ENCODE measurements around the gene EHMT1. TPM values are rescaled to one million over a fixed set of nuclear protein-coding genes. Genes with fewer than 3 reads are reported as not detected.

EHMT1 gene
- polyA plus RNA-seq (ENCODE audit: insufficient read length): 78.7 TPM
- long read RNA-seq, donor 1, partial matches to known transcripts: 13 of 15 reads
- long read RNA-seq, donor 1, other reads (novel, unspliced or antisense): 0 of 15 reads
- long read RNA-seq, donor 2, partial matches to known transcripts: 0 of 2 reads
- long read RNA-seq, donor 2, other reads (novel, unspliced or antisense): 0 of 2 reads
- long read RNA-seq, donor 3, full-length matches to known transcripts: 2 of 2 reads
- long read RNA-seq, donor 3, partial matches to known transcripts: 0 of 2 reads
- long read RNA-seq, donor 3, other reads (novel, unspliced or antisense): 0 of 2 reads
- long read RNA-seq, donor 4: 0 reads
- long read RNA-seq, donor 5, full-length matches to known transcripts: 3 of 3 reads
- long read RNA-seq, donor 5, partial matches to known transcripts: 0 of 3 reads
- long read RNA-seq, donor 5, other reads (novel, unspliced or antisense): 0 of 3 reads
- long read RNA-seq, donor 6, partial matches to known transcripts: 6 of 6 reads
- long read RNA-seq, donor 6, other reads (novel, unspliced or antisense): 0 of 6 reads
- long read RNA-seq, donor 7, full-length matches to known transcripts: 3 of 8 reads
- long read RNA-seq, donor 7, partial matches to known transcripts: 5 of 8 reads
- long read RNA-seq, donor 7, other reads (novel, unspliced or antisense): 0 of 8 reads
- long read RNA-seq, donor 8, full-length matches to known transcripts: 2 of 2 reads
- long read RNA-seq, donor 8, partial matches to known transcripts: 0 of 2 reads
- long read RNA-seq, donor 8, other reads (novel, unspliced or antisense): 0 of 2 reads

DNA sequence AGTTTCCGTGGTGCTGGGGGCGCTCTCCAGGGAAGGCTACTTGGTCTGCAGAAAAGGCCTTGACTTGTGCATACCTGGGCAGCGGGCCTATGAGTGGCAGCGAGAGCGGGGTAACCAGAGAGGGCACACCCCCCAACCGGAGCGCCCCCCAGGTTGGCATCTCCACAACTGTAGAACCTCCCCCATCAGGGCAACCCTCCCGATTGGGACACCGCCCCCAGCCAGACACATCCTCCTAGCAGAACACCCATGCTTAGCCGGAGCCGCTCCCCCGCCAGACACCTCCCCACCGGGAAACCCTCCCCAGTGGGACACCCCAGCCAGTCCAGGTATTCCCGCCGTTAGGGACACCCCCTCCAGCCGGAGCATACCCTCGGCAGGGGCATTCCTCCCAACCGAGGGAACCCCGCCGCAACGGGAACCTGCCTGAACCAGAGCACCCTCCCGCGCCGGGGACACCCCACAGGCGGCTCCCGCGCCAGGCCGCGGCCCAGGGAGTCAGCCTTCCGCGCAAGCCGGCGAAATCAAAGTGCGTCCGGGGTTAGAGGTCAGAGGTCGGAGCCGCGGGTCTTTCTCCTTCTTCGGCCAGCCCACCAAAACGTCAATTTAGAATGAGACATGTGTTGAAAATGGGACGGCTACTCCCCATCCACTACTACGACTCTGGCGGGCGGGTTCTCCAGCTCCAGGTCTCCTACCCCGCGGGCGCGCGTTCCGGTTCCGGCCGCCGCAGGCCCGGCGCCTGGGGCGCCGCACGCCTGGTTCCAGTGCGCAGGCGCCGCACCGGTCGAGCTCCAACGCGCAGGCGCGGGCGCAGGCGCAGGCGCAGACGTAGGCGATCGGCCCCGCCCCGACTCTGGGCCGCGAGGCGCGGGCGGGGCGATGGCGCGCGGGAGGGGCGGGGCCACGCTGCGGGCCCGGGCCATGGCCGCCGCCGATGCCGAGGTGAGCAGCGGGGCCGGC, at the start of gene EHMT1:
Gene EHMT1 (plus strand): TSS at position 901 of the 963 bp plus-strand sequence. CDS start 24 bp downstream, at position 925.
- DNase-seq: peak; percentile 84

DNA sequence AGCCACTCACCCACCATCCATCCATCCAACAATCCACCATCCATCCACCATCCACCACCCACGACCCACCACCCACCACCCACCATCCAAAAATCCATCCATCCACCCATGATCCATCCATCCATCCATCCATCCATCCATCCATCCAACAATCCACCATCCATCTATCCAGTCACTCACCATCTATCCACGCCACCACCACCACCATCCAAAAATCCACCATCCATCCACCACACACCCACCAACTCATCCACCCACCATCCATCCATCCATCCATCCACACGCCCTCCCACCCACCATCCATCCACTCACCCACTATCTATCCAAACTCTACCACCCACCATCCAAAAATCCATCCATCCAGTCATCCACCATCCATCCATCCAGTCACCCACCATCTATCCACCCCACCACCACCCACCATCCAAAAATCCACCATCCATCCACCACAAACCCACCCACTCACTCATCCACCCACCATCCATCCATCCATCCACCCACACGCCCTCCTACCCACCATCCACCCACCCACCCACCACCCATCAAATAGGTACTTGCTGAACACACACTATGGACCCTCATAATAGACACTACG, 49.1 kb upstream of the EHMT1 start:
- no peak for DNase-seq

DNA sequence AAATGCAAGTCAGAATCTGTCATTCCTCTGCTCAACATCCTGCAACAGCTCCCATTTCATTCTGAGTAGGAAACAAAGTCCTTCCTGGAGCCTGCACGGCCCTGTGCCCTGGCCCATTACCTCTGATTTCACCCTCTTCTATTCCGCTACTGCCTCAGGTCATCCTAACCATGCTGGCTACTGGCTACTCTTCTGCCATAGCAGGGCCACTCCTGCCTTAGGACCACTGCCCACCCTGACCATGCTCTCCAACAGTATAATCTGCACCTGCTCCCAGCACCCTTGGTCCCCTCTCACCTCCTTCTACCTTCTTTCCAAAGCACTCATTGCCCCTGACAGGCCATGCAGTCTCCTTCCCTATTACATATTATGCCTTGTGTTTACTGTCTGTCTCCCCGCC, 48.2 kb upstream of the EHMT1 start:
- no peak for DNase-seq

DNA sequence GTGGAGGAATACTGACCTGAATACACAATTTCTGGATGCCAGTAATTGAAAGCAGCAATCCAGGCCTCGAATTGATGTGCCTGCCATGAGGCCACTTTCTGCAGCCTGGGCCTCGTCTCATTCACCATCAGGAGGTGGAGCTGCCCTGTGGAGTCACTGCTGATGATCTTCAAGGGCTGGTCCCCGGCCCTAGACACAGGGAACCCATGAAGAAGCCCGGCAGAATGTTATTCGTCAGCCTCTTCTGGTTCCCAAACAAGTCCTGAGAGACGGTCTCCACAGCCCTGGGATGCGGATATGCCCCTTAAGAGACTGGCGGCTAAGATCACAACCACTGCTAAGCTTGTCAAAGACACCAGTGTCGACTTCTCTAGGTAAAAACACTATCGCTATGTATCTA, 44.6 kb upstream of the EHMT1 start:
- DNase-seq: no peak

DNA sequence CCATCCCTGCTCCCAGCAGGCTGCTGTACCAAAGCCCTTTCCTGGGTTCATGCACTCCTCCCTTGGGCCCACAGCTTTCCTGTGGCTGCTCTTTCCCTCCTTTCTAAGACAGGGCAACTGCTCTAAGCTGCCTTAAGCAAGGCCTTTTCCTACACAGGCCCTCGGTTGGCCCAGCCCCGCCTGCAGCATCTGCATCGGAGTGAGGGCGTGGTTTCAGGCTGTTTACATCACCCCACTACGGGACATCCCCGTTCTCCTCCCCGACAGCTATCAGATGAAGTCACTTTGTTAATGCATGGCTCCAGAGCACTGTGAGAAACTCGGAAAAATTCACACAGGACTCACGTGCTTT, 43.5 kb upstream of the EHMT1 start:
- DNase-seq: no peak

DNA sequence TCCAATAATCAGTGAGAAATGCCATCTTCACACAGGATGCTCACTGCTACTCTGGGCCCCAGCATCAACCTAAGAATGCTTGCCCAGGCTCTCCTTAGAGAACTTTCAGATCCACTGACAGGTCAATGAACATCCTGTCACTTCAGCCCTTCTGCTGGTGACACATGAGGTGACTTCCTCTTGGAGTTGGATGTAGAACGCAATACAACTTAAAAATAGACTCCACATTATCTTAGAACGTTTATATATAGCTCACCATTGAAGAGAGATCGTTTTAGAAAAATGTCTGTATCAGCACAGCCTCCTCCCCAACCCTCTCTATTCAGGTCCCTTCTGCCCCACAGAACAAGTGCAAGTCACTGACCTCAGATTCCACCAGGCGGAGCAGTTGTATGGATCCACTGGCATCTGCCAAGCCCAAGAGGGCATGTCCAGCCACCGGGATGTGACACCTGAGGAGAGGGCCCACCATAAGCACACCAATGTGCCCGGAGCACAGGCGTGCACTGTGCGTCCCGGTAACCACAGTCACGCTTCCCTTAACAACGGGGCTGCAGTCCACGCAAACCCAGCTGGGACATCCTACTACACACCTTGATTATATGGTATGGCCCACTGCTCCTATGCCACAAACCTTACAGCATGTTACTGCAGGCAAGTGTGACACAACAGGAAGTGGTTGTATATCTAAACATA, 42.9 kb upstream of the EHMT1 start:
- no peak for DNase-seq

DNA sequence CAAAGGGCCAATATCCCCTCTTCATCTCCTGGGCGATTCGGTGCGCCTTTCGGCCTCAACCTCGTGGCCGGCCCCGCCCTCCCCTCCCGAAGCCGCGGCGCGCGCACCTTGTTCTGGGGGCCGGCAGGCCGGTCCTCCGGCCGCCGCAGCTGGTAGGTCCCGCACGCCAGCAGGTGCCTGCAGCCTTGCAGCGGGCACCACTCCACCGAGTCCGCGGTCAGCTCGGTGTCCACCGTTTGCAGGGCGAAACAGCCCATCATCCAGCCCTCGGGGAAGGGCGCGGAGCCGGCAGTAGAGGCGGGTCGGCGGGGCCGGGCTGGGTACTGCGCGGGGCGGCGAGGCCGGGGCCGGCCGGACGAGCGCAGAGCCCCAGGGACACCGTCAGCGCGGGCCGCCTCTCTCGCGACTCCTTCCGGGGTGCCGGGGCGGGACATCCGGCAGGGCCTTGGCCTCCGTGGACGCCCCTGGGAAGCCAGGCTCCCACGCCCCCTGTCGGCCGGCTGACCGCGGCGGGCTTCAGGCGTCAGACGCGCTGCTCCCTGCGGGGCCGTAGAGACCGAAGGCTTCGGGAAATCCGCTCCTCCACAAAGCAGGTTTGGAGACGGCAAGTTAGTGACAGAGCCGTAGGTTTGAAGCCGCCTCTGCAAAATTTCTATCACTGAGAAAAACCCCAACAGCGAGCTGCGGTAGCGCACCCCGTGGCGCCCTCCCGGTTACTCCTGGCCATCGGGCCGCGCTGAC, 40.1 kb upstream of the EHMT1 start, which contains the start of gene DPH7:
Gene DPH7 (minus strand): TSS at position 408 of the 741 bp plus-strand sequence. CDS start 148 bp downstream, at position 260.
- DNase-seq: peak; percentile 92

DNA sequence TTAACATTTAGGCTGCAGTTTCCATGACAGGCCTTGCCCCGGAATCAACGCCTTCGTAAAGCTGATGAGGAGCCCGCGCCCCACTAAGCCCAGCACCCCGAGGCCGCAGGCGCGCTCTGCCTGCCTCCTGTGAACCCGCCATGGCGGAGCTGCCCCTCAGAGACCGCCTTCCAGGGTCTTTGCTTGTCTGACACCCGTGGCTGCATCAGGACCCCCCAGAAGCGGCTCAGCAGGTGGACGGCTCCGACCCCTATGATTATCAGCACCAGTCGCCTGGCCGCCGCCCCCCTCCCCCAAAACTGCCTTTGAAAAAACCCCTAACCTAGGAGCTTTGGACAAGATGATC, 39.6 kb upstream of the EHMT1 start:
- no peak for DNase-seq

DNA sequence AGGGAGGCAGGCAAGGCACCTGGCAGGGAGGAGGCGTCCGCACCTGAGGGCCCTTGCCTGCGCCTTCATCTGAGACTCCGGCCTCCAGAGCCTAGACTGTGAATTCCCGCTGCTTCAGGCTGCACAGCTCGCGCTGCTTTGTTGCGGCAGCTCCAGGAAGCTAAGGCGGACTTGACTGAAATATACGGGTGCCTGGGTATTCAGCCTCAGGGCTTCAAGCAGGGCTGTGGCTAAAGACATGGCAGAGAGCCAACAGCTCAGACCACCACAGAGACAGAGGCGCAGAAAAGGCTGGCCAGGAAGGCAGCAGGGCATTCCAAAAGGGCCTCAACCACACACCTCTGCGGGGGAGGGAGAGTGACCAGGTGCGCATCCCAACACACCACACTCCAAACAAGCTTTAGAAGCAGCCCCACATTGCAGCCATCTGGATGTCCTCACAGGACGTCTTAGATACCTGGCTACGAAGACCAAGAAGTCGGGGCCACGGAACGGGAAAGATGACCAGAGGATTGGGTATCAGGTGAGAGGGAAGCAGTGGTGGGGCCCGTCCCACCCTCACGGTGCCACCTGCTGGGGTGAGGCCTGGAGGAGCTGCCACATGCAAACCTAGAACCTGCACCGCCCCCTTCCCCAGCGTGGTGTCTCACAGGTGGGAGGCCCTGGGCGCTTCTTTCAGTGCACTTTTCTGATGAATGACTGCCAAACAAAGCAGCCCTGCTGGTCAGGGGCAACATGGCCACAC, 38.4 kb upstream of the EHMT1 start:
- no peak for DNase-seq

DNA sequence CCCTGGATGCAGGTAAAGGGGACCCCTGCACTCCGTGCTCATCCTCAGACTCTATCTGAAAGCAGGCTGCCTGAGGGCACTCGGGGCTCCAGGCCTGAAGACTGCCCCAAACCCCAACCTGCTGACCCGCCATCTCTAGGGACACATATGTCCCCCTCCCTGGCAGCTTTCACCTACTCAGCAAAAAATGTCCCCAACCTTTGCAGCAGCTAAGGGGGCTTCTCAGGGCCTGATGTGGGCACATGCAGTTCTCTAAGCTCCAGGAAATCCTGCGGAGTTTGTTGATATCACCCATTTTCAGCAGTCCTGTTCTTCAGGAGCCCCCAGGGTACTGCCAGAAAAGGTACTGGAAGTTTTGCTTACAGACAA, 37.9 kb upstream of the EHMT1 start:
- no peak for DNase-seq

DNA sequence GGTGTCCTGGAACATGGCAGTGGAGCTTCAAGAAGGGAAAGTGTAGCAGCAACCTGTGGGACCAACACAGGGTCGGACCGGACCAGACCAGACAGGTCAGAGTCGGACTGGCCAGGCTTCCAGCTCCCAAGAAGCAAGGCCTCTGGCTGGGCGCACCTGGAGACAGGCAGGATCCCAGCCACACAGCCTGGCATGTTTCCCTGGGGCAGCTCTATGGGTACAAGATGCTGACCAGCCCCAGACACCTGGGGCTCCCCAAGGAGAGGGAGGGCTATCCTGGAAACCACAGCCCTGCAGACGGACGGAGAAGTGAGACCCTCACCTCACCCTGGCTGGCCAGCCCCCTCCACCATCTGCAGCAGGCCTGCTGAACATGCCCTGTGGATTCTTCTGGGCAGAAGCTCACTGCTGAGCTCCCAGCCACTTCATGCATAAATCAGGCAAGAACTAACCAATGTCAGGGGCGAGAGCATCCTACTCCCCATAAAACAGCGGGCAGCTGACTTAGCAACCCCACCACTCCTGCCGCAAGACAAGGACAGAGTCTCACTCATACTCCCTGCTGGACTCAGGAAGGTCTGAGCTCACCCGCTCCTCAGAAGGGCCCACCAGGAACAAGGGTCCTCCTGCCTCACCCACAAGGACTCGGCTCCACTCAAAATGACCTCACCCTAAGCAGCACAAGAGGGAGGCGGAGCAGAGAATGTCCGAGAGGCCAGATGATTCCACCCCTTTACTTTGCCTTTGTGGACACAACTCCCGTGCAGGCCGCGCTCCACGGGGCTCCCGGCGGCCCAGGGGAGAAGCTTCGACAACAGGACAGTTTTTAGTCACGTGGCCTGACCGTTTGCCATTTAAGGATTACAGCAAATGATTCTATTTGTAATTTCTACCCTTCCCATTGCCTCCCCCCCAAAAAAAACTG, 37.2 kb upstream of the EHMT1 start:
- no peak for DNase-seq

DNA sequence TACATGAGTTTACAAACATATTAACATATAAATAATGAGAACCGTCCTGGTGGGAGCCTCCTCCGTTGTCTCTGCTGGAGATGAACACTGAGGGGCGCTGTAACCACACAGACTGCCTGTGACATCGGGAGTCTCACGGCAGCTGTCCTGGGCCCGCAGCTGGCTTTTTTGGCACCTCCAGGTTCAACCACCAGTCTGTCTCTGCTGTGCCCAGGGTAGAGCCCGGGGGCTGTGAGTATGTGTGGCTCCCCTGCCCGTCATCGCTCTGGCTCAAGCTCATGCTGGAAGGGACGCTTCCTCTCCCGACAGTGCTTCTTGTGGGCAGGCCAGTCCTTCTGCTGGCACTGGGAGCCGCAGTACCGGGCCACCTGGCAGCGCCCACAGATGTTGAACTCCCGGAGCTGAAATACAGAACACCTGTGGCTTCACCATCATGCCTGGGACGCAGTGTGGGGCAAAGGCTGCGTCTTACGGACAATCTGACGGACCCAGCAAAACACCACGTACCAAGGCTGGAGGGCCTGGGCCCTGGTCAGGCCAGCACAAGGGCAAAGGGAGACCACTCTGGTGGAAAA, 36.4 kb upstream of the EHMT1 start:
- no peak for DNase-seq

DNA sequence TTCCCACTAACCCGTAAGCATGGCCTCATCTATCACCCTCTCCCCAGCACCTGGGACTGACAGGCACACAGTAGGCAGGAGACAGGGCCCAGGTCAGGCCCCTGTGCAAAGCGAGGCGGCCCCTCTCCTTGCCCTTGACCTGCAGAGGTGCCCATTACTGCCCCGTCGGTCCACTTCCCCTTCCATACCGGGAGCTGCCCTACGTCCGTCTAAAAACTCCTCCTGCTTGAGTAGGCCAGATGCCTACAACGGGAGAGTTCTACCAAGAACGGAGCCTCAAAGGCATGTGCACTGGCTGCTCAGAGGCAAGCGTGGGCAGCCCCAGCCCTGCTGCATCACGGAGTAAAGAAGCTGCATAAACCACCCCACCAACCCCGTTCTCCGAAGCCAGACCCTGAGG, 35.5 kb upstream of the EHMT1 start:
- DNase-seq: no peak

DNA sequence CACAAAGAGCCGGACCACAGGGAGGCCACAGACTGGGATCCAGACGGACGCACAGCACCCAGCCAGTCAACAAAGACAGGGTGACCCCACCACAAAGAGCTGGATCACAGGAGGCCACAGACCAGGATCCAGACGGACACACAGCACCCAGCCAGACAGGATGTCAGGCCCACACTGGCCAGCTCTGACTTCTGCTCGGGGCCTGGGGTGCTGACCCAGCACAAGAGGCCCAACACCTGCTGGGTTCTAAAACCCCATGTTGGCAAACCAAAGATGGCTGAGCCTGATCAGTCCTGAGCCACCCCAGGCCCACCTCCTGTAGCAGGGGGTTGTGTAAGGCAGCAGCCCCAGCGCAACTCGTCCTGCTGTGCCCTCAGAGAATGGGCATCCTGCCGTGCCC, 34.8 kb upstream of the EHMT1 start:
- DNase-seq: no peak

DNA sequence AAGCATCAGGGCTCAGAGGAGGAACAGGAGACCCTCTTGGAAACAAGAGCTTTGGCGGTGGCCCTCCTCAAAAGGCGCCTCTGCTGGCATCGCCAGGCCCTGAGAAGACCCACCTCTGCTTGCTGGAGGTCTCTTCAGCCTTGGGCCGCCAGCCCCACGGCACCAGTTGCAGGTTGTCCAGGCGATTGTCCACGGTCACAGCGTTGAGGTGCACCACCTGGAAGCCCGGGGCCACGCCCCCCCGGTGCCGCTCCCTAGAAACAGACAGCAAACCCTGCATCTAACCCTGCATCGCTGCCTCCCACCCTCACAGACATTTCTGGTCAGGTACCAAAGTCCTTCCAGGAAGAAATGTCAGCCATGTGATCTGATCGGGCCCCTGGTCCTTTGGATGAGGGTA, 32.0 kb upstream of the EHMT1 start:
- no peak for DNase-seq

DNA sequence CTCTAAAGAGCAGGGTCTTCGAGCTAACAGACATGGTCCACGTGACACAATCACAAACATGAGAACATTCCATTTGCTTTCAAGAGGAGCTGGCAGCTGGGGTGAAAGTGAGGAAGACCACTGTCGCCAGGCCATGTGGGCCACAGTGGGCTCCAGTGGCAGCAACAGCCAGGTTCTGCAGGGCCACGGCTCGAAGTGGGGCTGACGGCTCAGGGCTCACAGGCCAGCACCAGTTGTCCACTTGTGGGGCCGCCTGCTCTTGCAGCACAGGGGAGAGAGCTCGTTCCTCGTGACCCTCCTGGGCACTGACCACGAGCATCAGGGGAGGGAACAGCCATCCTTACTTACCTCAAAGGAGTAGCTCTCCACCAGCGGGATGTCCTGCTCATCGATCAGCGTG, 30.5 kb upstream of the EHMT1 start:
- no peak for DNase-seq

DNA sequence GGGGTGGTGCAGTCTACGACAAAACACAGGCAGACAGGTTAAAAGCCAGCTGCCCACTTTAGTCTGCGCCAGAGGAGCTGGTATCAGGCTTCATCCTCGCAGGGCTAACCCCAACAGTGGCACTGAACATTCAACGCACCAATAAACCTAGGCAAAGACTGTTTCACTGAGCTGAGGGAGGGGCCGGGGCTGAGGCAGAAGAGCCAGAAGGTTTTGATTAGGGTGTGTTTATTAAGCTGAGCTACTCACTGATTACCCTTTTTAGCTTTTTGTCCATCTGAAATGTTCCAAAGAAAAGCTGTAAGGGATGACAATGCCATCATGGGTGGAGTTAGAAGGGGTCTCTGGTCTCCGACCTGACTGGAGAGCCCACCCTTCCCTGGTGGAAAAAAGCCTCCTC, 29.9 kb upstream of the EHMT1 start:
- no peak for DNase-seq

DNA sequence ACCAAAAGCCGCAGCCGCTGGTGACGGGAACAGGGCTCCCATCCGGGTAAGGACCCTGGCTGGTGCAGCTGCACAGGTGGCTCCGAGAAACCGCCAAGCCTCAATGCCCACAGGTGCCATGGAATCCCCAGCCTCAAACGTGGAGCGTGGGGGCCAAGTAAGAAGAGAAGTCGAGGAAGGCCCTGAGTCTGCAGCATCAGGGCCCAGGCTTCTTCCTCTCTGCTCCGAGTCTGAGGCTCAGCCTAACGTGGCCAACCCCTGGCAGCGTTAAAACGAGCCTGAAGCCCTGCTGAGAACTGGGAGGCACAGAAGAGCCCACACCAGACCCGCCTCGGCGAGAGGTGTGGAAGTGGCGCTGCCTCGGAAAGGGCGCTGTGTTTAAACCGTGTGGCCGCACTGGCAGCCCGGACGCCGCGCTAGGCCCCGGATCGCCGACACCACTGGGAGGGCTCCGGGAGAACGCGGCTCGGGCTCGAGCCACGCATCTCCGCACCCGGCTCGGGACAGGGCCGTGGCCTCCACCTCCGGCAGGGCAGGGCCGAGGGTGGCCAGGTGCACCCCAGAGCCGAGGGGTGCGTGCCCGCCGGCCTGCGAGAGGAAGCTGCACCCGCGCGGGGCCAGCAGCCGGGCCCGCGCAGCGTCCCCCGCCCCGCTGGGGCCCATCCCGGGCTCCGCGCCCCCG, 29.2 kb upstream of the EHMT1 start:
- DNase-seq: no peak
